CD4-positive, alpha-beta T cell treated with Interleukin-21 for 1 hour (primary cell): ENCODE data around the gene CDH18.
"Not testable (repeated sequence)": the region's sequence is repeated elsewhere in the genome, so short reads cannot be mapped to it uniquely, and the experiment has no call there.

Experiments used
- DNase-seq: peaks from one replicate; pipeline ENCODE4 v3.0.0-alpha.2; 2020

Gene CDH18

DNA sequence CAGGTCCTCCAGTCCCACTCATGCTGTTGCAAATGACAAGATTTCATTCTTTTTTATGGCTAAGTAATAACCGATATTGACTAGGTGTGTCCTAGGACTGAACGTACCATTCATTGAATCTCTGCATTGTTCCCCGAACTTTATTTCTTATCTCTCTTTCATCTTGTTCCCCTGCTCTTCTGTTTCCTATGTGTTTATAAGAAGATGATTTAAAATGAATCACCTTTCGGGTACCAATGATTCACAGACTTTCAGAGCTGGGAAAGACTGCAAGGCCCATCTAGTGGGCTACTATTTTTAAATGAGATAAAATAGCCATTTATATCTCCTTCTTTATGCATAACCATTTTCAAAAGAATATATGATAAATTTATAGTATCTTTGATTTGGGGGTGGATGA is 133.0 kb downstream of the CDH18 start:
- no peak for DNase-seq

DNA sequence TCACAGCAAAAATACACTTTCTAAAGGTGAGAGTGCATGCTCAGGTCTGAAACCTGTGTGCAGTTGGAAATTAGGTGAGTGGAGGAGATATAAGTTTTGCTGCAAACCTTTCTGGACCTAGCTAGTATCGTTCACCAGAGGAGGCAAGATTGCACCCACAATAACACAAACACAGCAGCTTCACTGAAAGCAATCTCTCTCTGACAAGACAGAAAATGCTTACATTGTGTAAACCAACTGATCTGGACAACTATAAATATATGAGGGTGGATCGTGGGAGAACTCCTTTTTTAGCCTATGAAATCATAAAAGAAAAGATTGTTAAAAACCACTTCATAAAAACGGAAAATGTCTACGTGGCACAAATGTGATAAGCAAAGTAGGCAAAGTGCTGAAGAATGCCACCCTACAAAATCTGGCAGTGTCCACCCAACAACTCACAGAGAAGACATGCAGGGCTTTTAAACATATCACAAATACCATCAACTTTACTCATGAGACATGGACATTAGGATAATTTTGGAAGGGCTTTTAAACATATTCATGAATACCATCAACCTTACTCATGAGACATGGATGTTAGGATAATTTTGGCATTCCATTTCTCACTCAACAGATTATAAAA is 134.3 kb downstream of the CDH18 start:
- DNase-seq: no peak

DNA sequence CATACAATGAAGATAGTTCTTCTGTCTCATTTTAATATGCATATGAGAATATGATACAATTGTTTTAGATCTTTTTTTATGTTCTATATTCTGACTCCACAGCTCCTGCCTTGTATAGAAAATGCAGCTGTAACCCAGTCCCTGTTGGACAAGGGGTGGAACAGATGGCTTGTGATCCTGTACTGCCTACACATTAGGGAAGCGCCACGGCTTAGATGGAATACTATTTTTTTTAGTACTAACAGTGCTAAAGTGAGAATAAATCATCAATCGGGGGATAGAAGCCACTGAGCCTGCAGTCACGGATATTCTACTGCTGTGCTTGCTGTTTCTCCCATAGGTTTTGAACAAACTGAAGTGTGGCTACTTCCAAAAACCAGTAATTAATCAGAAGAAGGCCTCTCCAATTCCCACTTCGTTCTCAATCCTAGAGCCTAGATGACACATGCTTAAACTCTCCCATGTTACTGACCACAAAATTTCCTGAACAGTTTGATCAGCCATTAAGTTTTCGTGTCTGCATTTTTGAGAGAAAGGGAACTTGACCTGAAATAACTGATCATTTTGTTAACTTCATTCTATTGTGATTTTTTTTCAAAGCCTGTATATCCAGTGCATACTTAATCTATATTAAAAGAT is 150.3 kb downstream of the CDH18 start:
- no peak for DNase-seq

DNA sequence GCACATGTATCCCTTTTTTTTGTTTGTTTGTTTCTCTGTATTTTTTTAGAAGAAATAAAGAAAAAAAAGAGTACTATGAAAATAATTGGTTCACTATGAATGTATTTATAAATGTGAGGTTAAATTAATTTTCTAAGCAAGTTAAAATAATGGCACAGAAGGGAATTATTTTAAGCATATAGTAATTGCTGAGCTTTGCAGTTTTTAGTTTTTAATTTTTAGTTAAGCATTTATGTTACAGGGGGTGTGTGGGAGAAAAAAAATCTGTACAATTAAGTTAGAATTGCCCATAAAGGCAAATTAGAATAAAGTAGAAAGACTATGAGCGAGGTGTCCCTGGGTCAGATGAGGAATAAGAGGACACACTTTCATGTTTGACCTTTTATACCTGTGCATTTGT is 152.6 kb downstream of the CDH18 start:
- DNase-seq: no peak

DNA sequence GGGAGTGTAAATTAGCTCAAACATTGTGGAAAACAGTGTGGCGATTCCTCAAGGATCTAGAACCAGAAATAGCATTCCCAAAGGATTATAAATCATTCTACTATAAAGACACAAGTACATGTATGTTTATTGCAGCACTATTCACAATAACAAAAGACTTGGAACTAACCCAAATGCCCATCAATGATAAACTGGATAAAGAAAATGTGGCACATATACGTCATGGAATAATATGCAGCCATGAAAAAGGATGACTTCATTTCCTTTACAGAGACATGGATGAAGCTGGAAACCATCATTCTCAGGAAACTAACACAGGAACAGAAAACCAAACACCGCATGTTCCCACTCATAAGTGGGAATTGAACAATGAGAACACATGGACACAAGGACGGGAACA is 175.3 kb downstream of the CDH18 start:
- not testable (repeated sequence) for DNase-seq

DNA sequence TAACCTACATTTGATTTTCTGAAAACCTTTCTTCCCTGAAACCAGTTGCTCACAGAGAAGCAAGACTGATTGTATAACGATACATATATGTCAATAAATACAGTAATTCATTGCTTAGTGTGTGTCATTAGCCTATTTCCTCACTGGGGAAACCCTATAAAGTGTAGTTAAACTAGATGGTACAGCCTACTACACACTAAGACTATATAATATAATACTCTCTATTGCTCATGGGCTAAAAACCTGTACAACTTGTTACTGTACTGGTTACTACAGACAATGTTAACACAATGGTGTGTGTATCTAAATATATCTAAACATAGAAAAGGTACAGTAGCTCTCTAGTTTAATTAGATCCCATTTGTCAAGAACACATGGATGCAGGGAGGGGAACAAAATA is 181.2 kb downstream of the CDH18 start:
- DNase-seq: no peak

DNA sequence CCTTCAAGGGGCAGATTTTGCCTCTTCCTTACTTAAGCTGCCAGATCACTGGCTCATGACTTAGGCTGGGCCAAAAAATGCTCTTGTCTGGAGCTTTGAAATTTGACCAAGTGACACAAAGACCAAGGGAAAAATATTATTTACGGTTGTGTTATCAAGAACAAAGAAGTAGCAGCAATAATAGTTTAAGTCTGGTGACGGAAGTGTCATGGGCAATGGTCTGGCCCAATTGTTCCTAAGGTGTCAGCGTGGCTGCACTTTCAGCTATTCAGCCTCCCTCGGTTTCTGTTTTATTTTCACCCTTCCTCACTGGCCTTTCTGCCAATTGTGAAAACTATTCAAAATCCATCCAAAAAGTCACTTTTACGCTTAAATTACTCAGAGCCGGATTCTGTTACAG is 185.3 kb downstream of the CDH18 start:
- DNase-seq: no peak

DNA sequence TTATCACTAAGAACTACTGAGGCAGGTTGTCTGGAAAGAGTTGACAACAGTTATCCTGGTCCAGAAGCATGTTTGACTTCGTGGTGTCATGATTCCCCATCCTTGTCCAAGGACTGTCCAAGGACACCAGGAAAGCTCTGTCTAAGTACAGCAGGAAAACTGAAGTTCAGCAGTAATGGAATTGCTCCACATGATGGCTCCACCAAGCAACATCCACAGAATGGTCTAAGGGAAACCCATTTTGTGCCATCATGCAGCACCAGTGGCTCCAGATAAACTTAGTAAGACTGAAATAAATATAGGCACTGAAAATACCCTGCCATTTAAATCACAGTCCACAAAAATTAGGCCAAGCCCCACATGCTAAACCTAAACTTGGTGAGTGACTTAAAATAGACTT is 192.8 kb downstream of the CDH18 start:
- DNase-seq: no peak

DNA sequence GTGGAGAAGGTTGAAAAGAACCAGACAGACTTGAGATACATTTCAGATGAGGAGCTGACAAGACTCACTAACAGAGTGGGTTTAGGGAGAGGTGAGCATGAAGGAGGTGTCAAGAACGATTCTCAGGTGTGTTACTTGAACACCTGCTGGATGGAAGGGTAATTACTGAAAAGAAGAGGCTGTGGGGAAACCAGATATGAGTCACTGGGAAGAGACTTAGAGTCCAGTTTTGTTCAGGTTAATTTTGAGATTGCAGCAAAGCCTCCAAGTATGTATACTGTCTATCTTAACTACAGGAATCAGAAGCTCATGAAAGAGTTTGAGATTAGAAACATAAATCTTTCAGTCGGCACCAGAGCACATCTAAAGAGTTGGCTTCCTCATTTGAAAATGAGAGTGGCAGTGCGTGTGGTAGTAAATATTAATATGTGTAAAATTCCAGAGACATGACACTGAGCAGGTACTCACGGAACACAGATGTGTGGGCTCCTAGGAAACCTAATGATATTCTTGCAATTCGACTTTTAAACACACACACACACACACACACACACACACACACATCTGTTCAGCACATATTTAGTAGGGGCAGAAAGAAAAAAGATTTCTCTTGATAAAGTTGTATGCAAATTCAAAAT is 197.1 kb downstream of the CDH18 start:
- DNase-seq: no peak

DNA sequence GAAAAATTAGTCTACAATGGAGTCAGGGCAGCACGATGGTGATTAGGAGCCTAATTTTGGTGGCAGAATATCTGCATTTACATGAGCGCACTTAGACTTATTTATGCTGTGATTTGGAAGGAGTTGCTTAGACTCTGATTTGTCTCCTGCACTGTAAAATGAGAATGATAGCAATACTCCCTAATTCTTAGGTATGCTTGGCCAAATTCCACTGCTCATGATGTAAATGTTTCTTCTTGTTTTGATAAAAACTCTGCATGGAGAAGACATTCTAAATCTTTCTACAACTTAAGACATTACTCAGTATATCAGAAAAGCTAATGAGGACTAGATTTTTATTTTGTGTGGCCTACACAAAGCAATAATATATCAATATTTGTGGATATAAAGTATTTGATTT is 205.4 kb downstream of the CDH18 start:
- DNase-seq: no peak

DNA sequence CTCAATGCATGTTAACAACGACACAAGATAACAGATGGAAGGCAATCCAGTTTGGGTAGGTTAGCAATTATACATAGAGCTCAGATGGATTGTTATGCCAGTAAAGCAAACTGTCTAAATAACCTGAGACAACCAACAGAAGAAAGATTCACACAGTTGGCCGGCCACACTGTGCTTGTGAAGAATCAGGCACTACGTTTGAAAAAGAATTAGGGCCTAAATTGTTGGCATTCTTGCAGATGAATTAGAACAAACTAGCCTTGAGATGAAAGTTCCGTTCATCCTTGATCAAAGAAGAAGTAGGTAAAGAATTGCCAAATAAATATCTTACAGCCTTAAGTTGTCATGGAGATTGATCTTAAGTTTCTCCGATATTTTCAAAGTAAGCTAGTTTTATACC is 210.6 kb downstream of the CDH18 start:
- DNase-seq: no peak

DNA sequence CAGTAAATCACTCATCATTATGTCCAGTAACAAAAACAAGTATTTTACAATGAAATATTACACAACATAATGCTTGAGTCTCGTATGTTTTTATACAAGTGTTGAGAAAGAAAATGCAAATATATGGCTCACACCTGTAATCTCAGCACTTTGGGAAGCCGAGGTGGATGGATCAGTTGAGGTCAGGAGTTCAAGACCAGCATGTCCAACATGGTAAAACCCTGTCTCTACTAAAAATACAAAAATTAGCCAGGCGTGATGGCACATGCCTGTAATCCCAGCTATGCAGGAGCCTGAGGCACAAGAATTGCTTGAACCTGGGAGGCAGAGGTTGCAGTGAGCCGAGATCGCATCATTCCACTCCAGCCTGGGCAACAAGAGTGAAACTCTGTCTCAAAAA is 211.1 kb downstream of the CDH18 start:
- DNase-seq: not testable (repeated sequence)

DNA sequence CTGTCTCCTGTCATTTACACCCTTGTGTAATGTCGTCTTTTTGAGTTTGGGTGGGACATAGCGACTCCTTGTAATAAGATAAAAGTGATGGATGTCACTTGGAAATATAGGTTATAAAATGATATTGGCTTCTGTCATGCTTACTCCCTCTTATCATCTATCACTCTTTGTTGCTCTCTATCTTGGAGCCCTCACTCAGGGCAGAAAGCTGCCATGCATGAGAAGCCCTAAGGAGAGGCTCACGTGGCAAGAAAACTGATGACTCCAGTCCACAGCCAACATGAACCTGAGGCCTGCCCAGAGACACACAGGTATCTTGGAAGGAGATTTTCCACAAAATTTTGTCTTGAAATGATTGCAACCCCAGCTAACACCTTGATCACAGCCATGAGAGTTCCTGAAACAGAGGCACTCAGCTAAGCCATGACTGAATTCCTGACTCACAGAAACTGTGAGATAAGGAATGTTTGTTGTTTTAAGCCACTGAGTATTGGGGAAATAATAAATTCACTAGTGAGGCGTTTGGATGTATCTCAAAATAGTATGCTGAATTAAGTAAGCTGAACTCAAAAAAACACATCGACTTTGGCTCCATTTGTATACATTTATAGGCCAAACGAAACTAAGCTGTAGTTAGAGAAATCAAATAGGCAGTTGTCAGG is 216.7 kb downstream of the CDH18 start:
- DNase-seq: no peak

DNA sequence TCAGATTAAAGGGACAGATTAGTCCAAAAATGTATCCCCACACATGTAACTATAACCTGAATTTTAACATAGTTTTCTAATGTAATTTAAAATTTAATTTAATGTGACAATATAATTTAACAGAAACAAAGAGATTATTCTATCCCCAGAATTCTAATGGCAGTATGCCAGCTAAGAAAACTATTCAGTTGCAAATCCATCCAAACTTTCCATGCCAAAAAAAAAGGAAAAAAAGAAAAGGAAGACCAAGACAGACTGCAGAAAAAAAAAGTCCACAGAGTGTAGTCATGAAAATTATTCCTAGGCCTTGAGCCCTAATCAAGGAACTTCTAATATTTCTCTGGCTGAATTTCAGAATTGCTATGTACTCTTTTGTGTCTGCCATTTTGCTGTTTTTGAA is 217.6 kb downstream of the CDH18 start:
- DNase-seq: no peak

DNA sequence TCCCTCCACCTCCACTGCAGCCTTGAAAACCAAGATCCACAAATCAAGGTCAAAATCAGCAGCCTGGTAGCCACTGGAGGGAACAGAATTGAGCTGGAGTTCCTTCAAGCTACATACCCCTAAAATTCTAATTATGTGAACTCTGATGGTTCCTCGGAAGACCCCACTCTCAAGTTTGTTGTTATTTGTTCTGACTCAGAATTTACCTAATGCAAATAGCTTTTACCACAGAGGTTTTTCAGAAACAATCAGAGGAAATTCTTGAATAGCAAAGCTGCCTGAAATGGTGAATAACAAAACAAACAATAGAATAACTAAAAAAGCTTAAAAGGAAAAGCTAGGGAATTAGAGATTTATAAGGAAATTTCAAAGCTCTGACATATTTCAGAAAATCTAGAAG is 220.0 kb downstream of the CDH18 start:
- no peak for DNase-seq

DNA sequence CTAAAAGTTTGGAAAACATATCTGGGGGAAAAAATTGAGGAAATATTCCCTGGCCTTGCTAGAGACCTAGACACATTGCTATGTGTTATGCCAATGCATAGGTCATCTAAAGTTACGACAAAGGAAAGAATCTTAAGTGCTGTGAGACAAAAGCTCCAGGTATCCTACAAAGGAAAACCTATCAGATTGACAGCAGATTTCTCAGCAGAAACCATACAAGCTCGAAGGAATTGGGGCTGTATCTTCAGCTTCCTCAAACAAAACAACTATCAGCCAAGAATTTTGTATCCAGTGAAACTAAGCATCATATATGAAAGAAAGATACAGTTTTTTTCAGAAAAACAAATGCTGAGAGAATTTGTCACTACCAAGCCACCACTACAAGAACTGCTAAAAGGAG is 234.4 kb downstream of the CDH18 start:
- DNase-seq: no peak

DNA sequence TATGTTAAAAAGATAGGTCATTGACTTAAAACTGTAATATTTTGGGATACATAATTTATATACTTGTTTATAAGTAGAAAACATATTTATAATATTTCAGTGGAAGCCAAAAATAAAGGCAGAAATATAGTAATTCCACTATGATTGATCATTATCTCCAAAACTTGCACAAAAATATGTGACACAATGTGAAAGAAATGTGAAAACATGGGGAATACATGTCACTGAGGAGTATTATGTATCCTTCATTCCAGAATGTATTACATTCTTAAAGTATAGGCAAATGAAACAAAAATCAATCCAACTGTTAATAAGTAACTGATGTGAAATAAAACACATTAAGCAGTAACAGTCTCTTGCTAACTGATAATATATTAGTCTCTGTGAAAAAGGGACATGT is 236.7 kb downstream of the CDH18 start:
- no peak for DNase-seq

DNA sequence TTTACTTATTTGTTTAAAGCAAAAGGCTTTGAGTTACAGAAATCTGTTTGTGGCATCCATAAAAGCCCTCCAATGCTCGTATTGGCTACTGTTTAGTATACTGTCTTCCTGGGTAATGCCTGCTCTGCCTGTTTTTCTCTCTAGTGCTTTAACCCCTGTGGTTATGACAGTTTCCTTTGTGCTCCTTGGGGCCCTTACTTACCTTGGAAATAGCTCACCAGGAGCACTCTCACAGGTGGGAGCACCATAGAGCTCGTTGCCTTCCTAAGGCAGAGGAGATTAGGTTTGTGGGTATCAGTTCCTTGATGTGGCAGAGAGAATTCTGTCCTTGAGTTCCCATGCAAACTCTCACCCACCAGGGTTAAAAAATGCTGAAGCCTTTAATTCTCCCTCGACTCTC is 242.8 kb downstream of the CDH18 start:
- no peak for DNase-seq

DNA sequence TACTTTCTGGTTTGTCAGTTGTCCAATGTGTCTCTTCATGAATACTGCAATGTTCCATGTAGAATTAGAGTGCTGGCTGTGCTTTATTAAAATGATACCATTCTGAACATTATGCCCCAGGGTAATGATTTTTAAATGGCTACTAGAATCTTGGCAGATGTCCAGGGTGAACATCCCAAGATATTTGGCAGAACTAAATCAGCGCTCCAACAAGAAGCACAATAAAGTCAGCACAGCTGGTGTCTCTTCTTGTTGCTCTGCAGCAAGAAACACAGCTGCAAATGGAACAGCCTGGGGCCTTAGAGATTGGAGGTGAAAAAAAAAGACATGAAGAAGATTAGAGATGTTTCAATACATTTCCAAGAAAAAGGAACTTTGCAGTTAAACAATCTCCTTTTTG is 248.3 kb downstream of the CDH18 start:
- no peak for DNase-seq

DNA sequence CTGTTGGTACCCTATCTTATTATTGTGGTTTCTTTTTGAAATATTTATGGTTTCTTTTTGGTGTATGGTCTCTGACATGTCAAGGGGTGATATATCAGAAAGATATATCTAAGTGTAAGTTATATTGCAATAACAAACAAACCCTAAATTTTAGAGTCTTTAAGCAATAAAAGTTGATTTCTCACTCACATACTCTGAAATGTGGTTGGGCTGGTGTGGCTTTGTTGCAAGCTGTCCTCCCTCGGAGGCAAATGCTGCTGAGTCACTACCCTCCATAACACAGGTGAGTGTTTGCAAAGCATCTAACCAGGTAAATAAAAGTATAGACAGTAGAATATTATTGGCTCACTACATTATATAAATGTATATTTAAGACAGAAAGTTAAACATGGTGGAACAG is 253.2 kb downstream of the CDH18 start:
- no peak for DNase-seq

DNA sequence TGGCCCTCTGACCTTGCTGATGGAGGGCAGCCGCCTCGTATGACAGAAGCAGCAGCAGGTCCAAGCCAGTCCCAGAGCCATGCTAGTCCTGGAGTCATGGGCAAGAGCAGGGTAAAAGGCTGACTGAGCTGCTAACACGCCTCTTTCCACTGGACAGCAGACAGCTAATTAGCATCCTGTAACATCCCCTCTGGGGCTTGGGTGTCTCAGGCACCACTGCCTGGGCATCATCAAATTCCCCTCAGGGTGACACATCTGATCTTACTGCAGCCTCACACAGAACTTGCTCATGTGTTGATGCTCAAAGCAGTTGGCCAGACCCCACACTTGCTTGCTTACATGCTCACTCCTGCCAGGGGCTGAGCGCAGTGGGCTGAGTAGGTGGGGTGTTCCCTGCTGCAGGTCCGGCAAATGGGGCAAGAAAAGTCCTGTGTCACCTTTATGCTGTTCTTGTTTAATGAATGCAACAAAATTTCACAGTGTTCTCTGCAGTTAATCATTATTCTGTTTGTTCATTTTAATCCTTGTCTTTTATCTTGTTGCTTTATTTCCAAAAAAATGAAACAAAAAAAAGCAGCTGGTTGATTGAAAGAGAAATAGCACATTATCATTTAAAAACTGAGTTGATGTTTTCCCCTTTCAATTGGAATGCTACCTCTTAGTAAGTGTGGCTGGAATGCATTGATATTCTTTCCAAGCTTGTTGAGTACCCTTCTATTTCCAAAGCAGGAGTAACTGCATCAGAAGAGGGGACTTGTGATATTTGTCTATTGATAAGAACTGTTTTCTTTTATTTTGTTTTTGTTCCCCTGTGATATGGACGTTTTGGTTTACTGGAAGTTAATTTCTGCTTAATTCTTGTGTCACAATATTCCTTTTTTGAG is 254.1 kb downstream of the CDH18 start:
- no peak for DNase-seq

DNA sequence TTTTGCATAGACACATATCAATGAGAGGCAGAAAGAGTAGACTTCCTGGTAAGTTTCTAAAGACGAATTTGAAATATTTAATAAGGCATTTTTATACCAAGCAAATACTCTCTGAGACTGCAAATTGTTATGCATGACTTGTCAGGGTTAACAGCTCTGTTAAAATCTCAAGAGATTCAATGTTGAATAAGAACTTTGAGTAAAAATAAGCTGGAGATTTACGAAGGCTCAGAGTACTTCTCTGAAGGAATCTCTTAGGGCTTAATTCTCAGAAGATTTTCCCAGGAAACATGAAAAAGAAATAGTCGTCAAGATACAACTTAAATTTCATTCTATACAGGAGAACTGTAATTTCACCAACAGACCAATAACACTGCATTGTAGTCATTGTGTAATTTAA is 259.4 kb downstream of the CDH18 start:
- no peak for DNase-seq

DNA sequence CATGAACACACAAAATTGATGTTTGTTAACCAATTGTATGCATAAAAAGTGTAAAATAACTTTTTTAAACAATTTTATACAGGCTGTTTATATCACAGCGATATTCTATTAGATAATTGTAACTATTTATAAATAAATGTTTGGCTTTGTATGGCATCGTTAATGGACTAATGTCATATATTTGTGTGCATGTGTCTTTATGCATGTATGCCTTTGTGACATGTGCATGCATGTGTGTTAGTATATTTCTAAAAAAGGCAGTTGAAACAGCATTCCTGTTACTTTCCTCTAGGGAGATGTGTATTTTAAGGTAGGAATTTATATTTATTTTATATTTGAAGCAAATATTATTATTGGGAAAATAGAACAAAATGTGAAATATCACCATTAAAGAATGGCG is 268.9 kb downstream of the CDH18 start:
- DNase-seq: no peak
